H7 (cell line): ENCODE measurements around the gene ATCAY. TPM values are rescaled to one million over a fixed set of nuclear protein-coding genes. Genes with fewer than 3 reads are reported as not detected.

ENCODE experiments used
- DNase-seq: peaks from one replicate; pipeline ENCODE4 v3.0.0; 2012
- H3K27me3 ChIP-seq: 2 replicates; pipeline ENCODE4 v1.6.0; 2011; ENCODE audit warnings: mild to moderate bottlenecking, low read length; ENCODE audit not compliant: control insufficient read depth, insufficient read depth
- H3K36me3 ChIP-seq: replicated peaks from 2 replicates; pipeline ENCODE4 v1.5.1; 2011; ENCODE audit warnings: low read length; ENCODE audit not compliant: control insufficient read depth, insufficient read depth
- H3K4me3 ChIP-seq: 2 replicates; pipeline ENCODE4 v1.5.1; 2011; ENCODE audit warnings: low read depth, mild to moderate bottlenecking, control low read depth, low read length, moderate library complexity; ENCODE audit not compliant: insufficient read depth
- total RNA-seq: library from RNA; depleted of rRNA; stranded (reverse); fragments of >200 nt; shearing (Covaris generic); gene quantifications from 2 replicates; pipeline ENCODE4 v1.2.3, GENCODE V29; 2014

The ATCAY gene
- total RNA-seq, 1 experiment from 2014 or later = 10.2 TPM

DNA sequence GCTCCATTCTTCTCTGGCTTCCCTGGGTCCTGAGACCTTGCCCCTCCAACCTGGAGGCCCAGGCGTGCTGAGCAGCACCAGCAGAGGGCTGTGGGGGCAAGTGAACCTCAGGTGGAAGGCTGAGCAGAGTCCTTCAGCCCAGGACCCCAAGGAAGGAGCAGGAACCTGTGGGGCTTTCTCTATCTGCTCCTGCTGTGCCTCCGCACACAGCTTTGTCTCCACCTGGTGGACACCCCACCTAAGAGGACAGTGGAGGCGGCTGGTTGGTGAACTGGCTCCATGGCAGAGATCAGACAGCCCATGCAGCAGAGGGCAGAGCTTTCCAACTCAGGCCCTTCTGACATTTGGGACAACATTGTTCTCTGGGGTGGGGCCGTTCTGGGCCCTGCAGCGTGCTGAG is 31.4 kb upstream of the ATCAY start:
- no peaks in the 10 kb centered on the region for H3K27me3 ChIP-seq
- DNase-seq = peak; percentile 92
- peaks cover 4% of the 10 kb centered on the region for H3K36me3 ChIP-seq
- H3K4me3 ChIP-seq = no peak overlapping the region

DNA sequence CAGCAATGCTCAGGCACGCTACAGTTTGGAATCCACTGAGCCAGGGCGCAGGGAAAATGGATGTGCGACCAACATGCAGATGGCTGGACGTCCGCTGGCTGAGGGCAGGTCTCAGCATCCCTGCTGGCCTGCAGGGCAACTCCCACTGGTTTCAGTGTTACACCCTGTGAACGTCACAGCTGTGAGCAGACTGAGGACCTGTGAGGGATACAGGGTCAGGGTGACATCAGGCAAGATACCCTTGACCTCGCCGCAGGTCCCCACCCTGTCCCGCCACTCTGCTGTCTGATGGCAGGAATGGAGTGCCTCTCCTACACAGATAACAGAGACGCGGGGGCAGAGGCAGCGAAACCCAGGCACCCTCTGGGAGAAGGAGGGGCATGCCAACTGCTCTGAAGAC is 30.7 kb upstream of the ATCAY start:
- DNase-seq = no peak
- no peaks in the 10 kb centered on the region for H3K27me3 ChIP-seq
- H3K4me3 ChIP-seq = no peak overlapping the region
- H3K36me3 ChIP-seq = peaks cover 4% of the 10 kb centered on the region

DNA sequence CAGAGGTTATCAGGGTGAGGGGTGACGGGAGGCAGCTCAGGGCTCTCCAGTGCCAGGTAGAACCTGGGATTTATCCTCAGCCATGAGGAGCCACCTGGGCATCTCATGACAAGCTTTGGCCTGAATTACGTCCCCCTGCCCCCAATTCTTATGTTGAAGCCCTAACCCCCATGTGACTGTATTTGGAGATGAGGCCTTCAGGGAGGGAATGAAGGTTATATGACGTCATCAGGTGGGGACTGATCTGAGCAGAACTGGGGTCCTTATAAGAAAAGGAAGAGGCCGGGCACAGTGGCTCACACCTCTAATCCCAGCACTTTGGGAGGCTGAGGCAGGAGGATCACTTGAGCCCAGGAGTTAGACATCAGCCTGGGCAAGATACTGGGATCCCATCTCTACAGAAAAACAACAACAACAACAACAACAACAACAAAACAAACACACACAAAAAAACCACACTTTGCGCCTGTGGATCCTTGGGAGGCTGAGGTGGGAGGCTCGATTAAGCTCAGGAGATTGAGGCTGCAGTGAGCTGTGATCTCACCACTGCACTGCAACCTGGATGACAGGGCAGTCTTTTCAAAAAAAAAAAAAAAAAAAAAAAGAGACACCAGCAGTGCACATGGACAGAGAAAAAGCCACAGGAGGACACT is 30.0 kb upstream of the ATCAY start:
- Histone ChIP-seq H3K36me3 (peaks cover 4% of the 10 kb centered on the region), H3K4me3 (no peak overlapping the region), H3K27me3 (no peaks in the 10 kb centered on the region)
- no peak for DNase-seq

DNA sequence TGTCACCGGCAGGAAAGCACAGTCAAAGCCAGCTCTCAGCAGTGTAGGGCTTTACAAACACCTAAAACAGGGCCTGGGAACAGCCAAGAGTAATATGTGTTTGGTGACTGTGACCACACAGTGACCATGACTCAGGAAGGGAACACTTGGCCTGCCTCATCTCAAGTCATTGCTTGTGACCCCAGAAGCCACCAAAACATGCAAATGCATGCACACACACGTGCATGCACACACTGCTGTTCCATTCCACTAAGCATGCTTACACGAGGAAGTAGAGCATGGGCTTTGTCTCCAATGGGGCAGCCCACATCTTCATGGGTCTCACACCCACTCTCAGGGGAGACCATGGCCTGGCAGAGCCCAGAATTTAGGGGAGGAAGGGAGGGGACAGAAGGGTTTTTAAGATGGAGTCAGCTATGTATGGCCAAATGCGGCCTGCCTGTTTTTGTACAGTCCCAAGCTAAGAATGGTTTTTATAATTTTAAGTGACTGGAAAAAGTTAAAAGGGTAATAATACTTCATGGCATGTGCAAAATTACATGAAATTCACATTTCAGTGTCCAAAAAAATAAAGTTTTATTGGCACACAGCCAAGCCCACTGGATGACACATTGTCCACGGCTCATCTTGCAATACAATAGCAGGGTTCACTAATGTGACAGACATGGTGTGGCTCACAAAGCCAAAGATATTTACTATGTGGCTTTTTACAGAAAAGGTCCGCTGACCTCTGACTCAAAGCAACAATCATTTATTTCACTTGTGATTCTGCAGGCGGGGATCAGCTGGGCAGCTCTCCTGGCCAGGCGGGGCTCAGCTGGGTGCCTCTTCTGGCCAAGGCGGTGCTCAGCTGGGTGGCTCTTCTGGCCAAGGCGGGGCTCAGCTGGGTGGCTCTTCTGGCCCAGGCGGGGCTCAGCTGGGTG is 29.0 kb upstream of the ATCAY start:
- no peak for DNase-seq
- H3K4me3 ChIP-seq = no peak overlapping the region
- peaks cover 4% of the 10 kb centered on the region for H3K36me3 ChIP-seq
- no peaks in the 10 kb centered on the region for H3K27me3 ChIP-seq

DNA sequence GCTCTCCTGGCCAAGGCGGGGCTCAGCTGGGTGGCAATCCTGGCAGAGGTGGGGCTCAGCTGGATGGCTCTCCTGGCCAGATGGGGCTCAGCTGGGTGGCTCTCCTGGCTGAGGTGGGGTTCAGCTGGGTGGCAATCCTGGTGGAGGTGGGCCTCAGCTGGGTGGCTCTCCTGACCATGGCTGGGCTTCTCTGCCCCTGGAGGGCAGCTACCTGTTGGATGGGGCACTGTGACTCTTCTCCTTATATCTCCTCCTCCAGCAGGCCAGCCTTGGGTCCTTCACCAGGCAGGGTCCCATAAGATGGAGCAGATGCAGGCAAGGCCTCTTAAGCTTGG is 28.3 kb upstream of the ATCAY start:
- Histone ChIP-seq H3K4me3 (no peak overlapping the region), H3K36me3 (peaks cover 4% of the 10 kb centered on the region), H3K27me3 (no peaks in the 10 kb centered on the region)
- no peak for DNase-seq

DNA sequence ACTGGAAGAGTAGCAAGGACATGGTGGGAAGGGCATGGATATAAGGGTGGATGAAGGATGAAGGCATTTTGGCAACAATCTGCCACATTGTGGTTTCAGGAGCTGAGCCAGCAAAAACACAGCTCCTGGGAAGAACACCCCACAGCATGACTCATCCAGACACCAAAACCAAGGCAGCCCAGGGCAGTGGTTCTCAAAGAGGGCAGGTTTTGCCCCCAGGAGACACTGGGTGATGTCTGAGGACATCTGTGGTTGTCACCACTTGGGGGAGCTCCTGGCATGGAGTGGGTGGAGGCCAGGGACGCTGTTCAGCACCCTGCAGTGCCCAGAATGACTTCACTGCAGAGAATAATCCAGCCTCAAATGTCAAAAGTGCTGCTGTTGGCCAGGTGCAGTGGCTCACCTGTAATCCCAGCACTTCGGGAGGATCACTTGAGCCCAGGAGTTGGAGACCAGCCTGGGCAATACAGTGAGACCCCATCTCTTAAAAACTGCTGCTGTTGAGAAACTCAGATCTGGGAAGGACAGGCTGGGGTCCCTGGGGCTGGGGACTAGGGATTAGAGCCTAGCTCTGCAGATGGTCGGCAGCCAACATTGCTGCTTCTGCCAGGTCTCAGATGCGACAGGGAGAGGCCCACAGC is 27.8 kb upstream of the ATCAY start:
- DNase-seq = peak; percentile 53
- Histone ChIP-seq H3K4me3 (no peak overlapping the region), H3K27me3 (no peaks in the 10 kb centered on the region), H3K36me3 (peaks cover 4% of the 10 kb centered on the region)

DNA sequence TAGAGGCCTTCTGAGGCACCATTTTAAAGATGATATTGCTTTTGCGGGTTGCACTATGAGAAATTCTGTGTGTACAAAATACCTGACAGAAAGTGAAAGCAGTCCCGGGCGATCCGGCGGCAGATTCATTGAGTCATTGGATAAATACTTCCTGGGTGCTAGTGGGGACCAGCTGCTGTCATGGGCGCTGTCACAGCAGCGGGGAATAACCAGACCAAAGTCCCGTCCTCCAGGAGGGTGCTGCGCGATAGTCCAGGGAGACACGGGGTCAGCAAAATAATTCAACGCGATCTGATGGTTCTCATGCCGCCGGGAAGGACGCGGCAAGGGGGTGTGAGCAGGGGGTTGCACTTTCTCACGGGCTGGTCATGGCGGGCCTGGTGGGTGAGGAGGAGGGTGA is 25.2 kb upstream of the ATCAY start:
- DNase-seq = no peak
- peaks cover 4% of the 10 kb centered on the region for H3K36me3 ChIP-seq
- H3K27me3 ChIP-seq = no peaks in the 10 kb centered on the region
- H3K4me3 ChIP-seq = no peak overlapping the region

DNA sequence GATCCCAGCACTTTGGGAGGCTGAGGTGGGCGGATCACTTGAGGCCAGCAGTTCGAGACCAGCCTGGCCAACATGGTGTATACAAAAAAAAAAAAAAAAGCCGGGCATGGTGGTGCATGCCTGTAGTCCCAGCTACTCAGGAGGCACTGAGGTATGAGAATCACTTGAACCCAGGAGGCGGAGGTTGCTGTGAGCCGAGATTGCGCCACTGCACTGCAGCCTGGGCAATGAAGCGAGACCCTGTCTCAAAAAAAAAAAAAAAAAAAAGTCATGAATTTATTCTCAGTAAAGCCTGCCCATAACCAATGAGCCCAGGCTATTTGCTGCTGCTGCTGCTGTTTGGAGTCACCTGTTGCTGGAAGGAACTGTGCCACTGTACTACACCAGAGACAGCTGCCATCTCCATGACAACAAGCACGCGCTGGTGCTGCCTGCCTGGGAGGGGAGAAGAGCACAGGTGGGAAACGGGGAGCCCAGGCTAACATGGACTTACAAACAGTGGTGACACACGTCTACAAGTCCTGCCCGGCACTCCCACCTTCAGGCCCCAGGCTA is 23.0 kb upstream of the ATCAY start:
- no peaks in the 10 kb centered on the region; the same call in none of the 2 replicates for H3K36me3 ChIP-seq
- H3K4me3 ChIP-seq = no peak overlapping the region
- no peaks in the 10 kb centered on the region for H3K27me3 ChIP-seq
- DNase-seq = no peak

DNA sequence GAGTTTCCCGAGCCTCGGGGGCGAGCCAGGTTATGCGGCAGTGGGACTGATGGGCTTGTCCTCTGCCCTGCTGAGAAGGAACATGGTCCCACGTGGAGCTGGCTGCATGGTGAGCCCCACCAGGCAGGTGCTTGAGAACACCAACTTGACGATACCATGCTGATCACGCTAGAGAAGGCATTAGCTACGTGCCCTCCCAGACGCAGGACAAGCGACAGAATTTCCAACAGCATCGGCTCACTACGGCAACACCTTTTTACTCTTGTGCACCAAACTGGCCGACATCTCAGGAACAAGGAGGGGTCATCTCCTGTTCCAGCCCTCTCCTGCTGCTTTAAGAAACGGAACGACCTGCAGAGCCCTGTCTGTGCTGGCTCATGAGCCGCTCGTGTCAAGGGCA is 20.0 kb upstream of the ATCAY start:
- Histone ChIP-seq H3K27me3 (no peaks in the 10 kb centered on the region), H3K4me3 (no peak overlapping the region), H3K36me3 (no peaks in the 10 kb centered on the region; the same call in none of the 2 replicates)
- no peak for DNase-seq

DNA sequence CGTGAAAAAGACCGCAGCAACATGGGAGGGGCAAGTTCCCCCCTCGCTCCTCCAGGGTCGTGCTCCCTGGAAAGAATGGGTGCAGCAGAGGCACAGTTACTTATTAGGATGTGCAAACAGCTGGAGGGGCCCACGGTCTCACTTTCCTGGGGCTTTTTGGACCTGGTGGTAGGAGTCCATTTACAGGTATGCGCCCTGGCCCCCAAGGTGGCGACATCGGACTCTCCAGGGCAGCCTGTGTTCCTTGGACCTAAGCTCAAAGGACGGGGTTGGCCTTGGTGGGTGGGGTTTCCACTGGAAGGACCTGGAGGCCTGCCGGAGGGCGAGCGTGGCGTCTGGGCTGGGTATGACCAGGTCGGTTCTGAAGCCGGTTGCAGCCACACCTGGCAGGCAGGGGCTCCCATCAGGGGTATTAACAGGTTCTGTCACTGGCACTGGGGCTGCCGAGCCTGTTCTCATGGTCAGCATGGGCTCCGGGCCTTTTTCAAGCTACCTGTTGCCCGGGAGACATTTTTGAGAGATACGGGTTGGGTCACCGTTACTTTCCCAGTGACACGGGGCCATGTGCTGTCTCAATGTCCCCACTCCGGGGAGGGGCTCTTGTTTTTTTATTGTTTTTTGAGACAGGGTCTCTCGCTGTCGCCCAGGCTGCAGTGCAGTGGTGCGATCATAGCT is 17.5 kb upstream of the ATCAY start:
- H3K36me3 ChIP-seq = no peaks in the 10 kb centered on the region; the same call in none of the 2 replicates
- H3K4me3 ChIP-seq = no peak overlapping the region
- DNase-seq = peak; percentile 56
- H3K27me3 ChIP-seq = peaks cover under 1% of the 10 kb centered on the region; the same call in 1 of the 2 replicates

DNA sequence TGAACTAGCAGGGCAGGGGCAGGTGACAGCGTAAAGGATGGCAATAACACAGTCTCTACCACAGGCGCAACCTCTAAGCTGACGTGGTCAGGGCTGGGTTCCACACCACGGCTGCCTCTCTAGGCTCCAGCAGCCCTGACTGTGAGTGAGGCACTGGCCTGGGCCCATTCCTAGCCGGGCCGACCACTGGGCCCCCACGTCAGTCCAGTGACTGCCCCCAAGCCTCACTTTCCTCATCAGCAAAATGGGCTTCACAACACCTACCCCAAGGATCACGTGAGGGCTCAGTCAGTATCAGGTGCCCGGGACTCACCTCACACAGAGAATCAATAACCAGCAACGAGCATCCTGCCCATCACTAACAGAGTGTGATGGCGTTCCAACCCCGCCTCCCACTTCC is 16.8 kb upstream of the ATCAY start:
- no peak for DNase-seq

DNA sequence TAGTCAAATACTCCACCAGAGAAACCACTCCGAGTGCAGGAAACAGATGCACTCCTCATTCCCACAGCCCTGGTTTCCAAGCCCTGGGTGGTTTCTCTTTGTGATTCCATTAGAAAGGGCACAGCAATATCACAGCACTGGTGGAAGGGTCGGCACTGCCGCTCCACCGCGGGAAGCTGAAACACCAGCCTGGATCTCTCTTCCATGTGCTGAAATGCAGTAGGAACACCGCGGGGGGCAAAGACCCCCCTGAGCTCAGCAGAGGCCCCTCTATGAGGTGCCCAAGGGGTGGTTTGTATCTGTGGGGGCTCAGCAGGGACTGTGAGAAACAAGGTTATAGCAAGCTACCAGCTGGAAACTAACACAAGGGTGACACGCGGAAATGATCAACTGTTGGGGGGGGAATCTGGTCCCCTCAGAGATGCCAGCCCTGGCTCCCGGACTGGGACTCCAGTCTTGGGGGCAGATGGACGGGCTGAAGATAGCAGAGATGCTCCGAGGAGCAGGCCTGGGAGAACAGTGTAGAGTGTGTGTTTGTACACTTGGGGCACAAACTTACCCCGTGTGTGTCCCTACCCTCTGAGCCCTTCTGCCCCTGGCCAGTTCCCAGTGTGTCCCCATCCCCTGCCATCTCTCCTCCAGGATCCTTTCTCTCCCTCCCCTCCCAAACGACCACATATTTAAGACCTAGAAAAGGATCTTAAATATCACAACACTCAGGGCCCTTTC is 13.4 kb upstream of the ATCAY start:
- no peak for DNase-seq
- H3K27me3 ChIP-seq = peaks cover 9% of the 10 kb centered on the region
- no peaks in the 10 kb centered on the region for H3K36me3 ChIP-seq
- no peak overlapping the region for H3K4me3 ChIP-seq

More for the DNA sequence above, 16.8 kb upstream of the ATCAY start:
- Histone ChIP-seq H3K27me3 (peaks cover 2% of the 10 kb centered on the region; the same call in 1 of the 2 replicates), H3K4me3 (no peak overlapping the region), H3K36me3 (no peaks in the 10 kb centered on the region; the same call in none of the 2 replicates)

DNA sequence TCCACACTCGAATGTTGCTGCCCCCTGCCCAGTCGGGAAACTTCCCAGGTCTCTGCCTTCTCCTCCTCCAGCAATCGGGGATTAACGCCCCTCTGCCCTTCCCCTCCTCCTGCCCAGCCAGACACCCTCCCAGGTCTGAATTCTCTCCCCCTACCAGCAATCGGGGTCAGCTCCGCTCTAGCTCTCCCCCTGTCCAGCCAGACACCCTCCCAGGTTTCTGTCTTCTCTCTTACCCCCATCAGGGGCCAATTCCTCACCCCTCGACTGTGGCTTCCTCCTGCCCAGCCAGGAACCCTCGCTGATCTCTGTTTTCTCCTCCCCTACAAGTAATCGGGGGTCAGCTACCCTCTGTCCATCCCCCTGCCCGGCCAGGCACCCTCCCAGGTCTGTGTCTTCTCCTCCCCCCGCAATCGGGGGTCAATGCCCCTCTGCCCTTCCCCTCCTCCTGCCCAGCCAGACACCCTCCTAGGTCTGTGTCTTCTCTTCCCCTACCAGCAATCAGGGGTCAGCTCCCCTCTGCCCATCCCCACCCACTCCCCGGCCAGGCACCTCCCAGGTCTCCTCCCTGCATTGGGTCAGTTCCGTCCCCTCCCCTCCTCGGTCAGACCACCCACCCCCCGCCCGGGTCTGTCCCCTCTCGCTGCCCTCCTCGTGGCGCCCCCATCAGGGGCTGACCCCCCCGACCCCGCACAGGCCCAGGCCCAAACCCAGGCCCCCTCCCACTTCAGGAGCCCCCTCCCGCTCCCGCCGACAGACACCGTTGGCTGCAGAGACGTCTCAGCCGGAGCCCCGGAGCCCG is 12.3 kb upstream of the ATCAY start:
- Histone ChIP-seq H3K36me3 (no peaks in the 10 kb centered on the region), H3K4me3 (peak overlapping the region; percentile 45), H3K27me3 (peaks cover 9% of the 10 kb centered on the region)
- peak; percentile 90 for DNase-seq
